ENCODE measurements around the gene INTU.

Gene INTU

DNA sequence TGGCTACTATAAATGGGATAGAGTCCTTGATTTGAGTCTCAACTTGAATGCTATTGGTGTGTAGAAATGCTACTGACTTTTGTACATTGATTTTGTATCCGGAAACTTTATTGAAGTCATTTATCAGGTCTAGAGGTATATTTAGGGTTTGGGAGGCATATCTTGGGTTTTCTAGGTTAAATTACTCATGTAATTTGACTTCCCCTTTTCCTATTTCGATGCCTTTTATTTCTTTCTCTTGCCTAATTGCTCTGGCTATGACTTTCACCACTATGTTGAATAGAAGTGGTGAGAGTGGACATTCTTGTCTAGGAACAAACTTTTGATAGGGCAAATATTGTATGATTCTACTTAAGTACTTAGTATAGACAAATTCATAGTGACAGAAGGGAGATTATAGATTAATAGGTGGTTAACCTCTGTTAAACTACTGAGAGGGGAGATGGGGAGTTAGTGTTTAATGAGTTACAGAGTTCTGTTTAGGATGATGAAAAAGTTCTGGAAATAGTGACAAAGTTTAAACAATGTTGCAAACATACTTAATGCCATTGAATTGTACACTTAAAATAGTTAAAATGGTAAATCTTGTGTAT lies 126.6 kb downstream of the INTU start:
- DNase-seq, result no peak

- no peak for DNase-seq
Measured at GRCh38 chr4:127759893-127760292, 127.1 kb downstream of the INTU start.

DNA sequence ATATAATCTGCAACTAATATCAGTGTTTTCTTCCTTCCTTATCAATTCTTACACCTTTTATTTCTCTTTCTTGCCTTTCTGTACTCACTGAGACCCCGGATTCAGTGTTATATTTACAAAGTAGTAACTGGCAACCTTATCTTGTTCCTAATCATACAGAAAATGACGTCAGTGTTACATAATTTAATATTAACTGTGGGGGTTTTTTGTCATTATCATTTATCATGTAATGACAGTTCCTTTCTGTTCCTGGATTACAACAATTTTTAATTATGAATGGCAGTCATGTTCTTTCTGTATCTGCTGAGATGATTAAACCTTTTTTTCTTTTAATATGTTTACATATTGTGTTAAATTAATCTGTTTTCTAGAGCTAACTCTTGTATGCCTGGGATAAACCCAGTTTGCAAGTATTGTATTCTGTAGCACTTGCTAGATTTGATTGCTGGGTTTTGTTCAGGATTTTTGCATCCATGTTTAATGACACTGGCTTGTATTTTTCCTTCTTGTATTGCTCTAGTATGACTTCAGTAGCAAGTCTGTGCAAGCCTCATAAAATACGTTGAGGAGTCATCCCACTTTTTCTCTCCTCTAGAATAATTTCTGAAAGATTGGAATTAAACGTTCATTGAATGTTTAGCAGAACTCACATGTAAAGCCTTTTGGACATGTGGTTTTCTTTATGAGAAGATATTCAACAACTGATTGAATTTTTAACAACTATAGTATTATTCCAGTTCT lies 138.9 kb downstream of the INTU start:
- no peak for DNase-seq

DNA sequence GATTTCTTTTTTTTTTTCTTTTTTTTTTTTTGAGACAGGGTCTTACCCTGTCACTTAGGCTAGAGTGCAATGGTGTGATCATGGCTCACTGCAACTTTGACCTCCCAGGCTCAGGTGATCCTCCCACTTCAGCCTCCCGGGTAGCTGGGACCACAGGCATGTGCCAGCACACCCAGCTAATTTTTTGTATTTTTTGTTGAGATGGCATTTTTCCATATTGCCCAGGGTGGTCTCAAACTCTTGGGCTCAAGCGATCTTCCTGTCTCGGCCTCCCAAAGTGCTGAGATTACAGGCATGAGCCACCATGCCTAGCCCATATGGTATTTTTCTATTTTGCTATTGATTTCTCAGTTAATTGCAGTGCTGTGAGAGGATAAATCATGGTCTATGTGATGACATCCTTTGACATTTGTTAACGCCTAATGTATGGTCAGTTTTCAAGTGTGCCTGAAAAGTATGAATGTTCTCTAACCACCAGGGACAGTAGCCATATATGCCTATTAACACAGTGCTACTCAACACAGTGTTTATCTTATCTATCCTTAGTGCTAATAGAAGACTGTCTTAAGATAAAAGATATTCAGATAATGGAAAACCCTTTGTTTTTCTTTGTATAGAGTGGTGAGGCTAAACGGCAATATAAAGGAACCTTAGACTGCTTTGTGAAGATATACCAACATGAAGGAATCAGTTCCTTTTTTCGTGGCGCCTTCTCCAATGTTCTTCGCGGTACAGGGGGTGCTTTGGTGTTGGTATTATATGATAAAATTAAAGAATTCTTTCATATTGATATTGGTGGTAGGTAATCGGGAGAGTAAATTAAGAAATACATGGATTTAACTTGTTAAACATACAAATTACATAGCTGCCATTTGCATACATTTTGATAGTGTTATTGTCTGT lies 140.3 kb downstream of the INTU start:
- no peak for DNase-seq

DNA sequence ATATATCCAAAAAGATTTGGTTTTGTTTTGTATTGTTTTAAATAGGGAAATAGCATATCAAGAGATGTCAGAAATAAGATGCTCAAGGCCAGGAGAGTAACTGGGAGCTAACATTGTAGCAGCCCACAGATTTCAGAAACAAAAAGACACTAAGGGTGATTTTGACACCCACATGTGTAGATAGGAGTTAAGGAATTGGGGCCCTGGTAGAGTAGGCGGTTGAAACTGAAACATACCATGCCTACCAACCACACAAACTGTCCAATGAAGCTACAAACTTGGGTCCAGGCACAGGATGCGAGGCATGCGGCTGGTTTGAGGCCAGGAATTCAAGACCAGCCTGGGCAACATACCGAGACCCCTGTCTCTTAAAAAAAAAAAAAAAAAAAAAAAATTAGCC lies 143.1 kb downstream of the INTU start:
- DNase-seq, result no peak
